ENCODE measurements around the gene MYOZ3.

The MYOZ3 gene

DNA sequence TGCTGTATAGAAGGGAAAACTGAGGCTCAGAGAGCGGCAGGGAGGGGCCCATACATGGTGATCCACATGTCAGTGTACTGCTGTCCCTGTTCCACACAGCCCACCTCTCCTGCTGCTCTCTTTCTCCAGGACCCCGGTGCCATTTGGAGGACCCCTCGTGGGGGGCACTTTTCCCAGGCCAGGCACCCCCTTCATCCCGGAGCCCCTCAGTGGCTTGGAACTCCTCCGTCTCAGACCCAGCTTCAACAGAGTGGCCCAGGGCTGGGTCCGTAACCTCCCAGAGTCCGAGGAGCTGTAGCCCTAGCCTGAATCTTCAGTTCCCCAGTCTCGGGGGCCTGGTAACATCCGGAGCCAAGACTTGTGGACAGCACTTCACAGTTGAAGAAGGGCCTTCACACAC, 15.5 kb downstream of the MYOZ3 start:
- no peak for DNase-seq (ENCODE audit: low read depth)
- TF ChIP-seq, protein P1, sequence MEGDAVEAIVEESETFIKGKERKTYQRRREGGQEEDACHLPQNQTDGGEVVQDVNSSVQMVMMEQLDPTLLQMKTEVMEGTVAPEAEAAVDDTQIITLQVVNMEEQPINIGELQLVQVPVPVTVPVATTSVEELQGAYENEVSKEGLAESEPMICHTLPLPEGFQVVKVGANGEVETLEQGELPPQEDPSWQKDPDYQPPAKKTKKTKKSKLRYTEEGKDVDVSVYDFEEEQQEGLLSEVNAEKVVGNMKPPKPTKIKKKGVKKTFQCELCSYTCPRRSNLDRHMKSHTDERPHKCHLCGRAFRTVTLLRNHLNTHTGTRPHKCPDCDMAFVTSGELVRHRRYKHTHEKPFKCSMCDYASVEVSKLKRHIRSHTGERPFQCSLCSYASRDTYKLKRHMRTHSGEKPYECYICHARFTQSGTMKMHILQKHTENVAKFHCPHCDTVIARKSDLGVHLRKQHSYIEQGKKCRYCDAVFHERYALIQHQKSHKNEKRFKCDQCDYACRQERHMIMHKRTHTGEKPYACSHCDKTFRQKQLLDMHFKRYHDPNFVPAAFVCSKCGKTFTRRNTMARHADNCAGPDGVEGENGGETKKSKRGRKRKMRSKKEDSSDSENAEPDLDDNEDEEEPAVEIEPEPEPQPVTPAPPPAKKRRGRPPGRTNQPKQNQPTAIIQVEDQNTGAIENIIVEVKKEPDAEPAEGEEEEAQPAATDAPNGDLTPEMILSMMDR (IDR thresholded peaks at IDR 0.05; ENCODE audit: insufficient read depth, low read depth, low read length, missing control alignments) = no peak
- no peak overlapping the region for H3K4me3 ChIP-seq (ENCODE audit: low read depth, low read length)

DNA sequence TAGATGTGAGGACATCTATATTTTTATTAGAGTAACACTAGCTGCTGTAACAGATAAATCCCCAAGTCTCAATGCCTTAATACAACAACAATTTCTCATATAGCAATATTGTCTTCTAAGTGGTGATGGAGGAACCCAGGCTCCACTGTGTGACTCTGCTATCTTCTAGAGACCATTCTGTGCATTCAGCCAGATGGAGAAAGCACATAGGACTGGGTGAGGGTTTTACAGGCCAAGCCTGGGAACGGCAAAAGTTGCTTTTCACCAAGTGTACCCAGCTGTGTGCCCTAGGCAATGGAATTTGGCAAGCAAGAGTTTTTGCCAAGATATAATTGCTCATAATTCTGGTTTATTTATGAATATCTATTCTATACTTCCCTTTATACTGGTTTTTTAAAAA, 28.1 kb downstream of the MYOZ3 start:
- H3K4me3 ChIP-seq (ENCODE audit: low read depth, low read length) = no peak overlapping the region
- DNase-seq (ENCODE audit: low read depth) = no peak
- TF ChIP-seq, protein P1 (IDR thresholded peaks at IDR 0.05; ENCODE audit: insufficient read depth, low read depth, low read length, missing control alignments) = no peak

DNA sequence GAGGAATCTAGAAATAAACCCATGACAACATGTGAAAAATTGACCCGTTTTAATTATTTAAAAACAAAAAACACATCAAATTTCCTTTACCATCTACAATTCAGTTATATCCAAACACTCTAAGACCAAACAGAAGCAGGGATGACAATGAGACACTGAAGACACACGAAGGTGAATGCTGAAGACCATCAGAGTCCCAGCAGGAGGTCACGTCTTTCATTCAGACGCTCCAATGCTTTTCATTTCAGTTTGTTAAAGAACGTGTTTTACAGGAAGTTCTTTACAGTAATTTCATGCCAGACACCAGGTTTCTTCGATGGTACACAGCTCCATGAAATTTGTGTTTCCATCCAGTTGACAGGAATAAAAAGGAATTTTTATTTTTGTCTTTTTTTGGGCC, 29.7 kb downstream of the MYOZ3 start:
- TF ChIP-seq, protein P1 (IDR thresholded peaks at IDR 0.05; ENCODE audit: insufficient read depth, low read depth, low read length, missing control alignments) = no peak
- no peak for DNase-seq (ENCODE audit: low read depth)
- no peak overlapping the region for H3K4me3 ChIP-seq (ENCODE audit: low read depth, low read length)

DNA sequence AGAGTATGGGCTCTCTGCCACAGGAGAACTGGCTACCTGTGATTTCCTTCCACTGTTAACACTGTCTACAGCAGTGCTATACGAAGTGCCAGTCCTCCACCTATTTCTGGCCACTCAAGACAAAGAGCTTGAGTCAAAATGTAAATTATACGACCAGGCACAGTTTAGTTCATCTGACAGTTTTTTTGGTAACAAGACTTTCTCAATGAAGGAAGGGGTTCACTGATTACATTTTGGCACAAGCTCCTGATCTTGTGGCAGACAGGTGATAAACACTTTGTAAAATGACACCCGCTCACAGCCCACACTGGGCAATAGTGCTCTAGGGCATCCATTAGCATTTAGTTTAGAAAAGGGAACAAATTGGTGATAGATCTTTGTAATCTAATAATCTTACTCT, 31.2 kb downstream of the MYOZ3 start:
- no peak for DNase-seq (ENCODE audit: low read depth)
- TF ChIP-seq, protein P1 (IDR thresholded peaks at IDR 0.05; ENCODE audit: insufficient read depth, low read depth, low read length, missing control alignments) = no peak
- no peak overlapping the region for H3K4me3 ChIP-seq (ENCODE audit: low read depth, low read length)

DNA sequence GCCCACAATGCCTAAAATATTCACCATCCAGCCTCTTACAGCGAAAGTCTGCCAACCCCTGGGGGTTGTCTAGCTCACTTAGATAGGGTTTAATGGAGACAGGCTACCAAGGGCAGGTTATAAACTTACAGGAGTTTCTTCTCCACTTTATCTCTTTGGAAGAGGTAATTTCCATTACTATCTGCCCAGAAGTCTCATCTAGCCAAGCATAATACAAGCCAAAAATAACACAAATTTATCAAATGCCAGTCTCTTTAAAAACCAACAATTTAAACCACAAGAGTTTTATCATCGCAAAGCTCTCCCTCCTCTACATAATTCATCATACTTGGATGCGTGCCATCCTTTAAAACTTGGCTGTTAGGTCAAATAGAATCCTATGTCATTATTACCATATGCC, 33.6 kb downstream of the MYOZ3 start:
- DNase-seq (ENCODE audit: low read depth) = no peak
- TF ChIP-seq, protein P1 (IDR thresholded peaks at IDR 0.05; ENCODE audit: insufficient read depth, low read depth, low read length, missing control alignments) = no peak
- H3K4me3 ChIP-seq (ENCODE audit: low read depth, low read length) = no peak overlapping the region

DNA sequence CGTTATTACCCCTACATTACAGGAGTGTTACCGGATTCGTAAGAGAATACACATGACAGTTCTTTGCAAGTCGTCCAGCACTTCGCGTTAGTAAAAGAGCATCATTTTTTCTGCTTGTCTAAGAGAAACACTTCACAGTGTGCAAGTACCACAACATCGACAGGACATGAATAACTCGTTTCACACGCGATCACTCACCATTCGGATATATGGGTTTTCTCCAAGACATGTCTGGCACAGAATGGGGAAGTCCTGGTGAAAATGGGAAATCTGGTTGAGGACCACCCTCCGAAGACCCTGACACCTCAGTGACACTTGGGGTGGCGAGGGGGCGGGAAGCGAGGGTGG, 39.2 kb downstream of the MYOZ3 start:
- peak overlapping the region; percentile 93 for H3K4me3 ChIP-seq (ENCODE audit: low read depth, low read length)
- no peak for DNase-seq (ENCODE audit: low read depth)
- TF ChIP-seq, protein P1 (IDR thresholded peaks at IDR 0.05; ENCODE audit: insufficient read depth, low read depth, low read length, missing control alignments) = no peak

DNA sequence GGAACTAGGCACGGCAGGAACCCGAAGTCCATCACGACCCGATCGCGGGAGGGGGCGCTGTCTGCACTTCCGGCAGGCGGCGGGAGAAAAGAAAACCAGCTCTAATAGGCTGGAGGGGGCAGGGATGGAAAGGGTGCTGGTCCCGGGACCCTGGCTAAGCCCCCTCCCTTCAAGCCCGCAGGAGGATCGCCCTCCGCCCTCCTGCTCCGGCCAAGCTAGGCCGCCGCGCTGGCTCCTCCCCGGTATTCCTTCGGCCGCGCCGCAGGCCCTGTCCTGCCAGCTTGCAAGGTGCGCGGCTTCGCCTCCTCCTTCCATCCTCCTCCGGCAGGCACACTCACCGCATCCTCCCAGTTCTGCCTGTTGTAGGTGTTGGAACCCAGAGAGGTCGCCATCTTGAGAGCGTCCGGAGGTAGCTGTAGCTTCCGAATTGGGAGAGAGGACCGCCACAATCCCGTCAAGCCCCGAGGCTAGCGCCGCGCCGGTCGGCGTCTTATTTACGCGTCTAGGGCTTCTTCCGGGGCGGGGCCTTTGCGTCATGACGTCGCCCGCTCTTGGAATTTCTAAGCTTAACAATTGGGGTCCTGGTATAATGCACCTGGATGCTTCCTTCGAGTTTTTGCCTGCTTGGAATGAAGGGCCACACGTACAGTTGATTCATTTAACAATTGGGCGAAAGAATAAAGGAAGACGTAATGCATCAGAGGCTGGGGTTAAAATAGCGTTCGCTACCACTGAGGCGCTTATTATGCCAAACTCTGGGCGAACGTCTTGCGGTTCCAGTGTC, 39.7 kb downstream of the MYOZ3 start, which contains the start of gene RBM22:
RBM22 (minus strand) TSS at position 469 of the 784 bp plus-strand sequence; CDS start at position 392, 77 bp downstream.
- H3K4me3 ChIP-seq (ENCODE audit: low read depth, low read length) = peak within 1 kb of the TSS; percentile 93
- DNase-seq (ENCODE audit: low read depth) = peak; percentile 92
- TF ChIP-seq, protein P1 (IDR thresholded peaks at IDR 0.05; ENCODE audit: insufficient read depth, low read depth, low read length, missing control alignments) = peak; percentile 70
